IPS DF 19.7 (cell line): ENCODE measurements around the gene NUPR1.
"Not testable (repeated sequence)": the region's sequence is repeated elsewhere in the genome, so short reads cannot be mapped to it uniquely, and the experiment has no call there.

ENCODE experiments used
- DNase-seq: peaks from one replicate; pipeline ENCODE4 v3.0.0-alpha.2; 2013; ENCODE audit warnings: low read depth, low spot score

The NUPR1 gene

GRCh38 chr16:28527100-28527785, 11.5 kb downstream of the NUPR1 start:
- DNase-seq, result not testable (repeated sequence)

GRCh38 chr16:28526201-28527099, 12.3 kb downstream of the NUPR1 start:
- DNase-seq, result no peak

- DNase-seq, result no peak
Observed at GRCh38 chr16:28524681-28525171, 14.0 kb downstream of the NUPR1 start.

GRCh38 chr16:28522792-28523191, 16.0 kb downstream of the NUPR1 start:
- DNase-seq, result no peak

- DNase-seq, result no peak
Observed at GRCh38 chr16:28521436-28521835, 17.3 kb downstream of the NUPR1 start.

GRCh38 chr16:28520672-28521071, 18.1 kb downstream of the NUPR1 start:
- DNase-seq, result no peak

- DNase-seq, result no peak
Observed at GRCh38 chr16:28514246-28514645, 24.5 kb downstream of the NUPR1 start.

- no peak for DNase-seq
Observed at GRCh38 chr16:28513484-28514181, 25.1 kb downstream of the NUPR1 start.

GRCh38 chr16:28511801-28512789, 26.7 kb downstream of the NUPR1 start:
- DNase-seq, result no peak

- DNase-seq, result no peak
Observed at GRCh38 chr16:28511031-28511430, 27.7 kb downstream of the NUPR1 start.

GRCh38 chr16:28505489-28506137, 33.2 kb downstream of the NUPR1 start:
- no peak for DNase-seq

- DNase-seq, result no peak
Observed at GRCh38 chr16:28504707-28505404, 33.9 kb downstream of the NUPR1 start.

GRCh38 chr16:28503470-28504259, 35.1 kb downstream of the NUPR1 start:
- no peak for DNase-seq

- DNase-seq, result no peak
Observed at GRCh38 chr16:28502290-28502689, 36.5 kb downstream of the NUPR1 start.

GRCh38 chr16:28501258-28502232, 37.2 kb downstream of the NUPR1 start:
- no peak for DNase-seq

GRCh38 chr16:28500476-28501180, 38.1 kb downstream of the NUPR1 start:
- DNase-seq, result not testable (repeated sequence)

- DNase-seq, result no peak
Observed at GRCh38 chr16:28499854-28500253, 38.9 kb downstream of the NUPR1 start.
